GM12873 (cell line): ENCODE results near the gene RPN2.

Experiments
- CTCF ChIP-seq: IDR thresholded peaks from 2 replicates; pipeline ENCODE4 v1.5.1; 2012; ENCODE audit warnings: low read depth, mild to moderate bottlenecking, moderate library complexity, low read length, control low read depth; ENCODE audit not compliant: insufficient read depth; ENCODE audit errors: missing control alignments

The RPN2 gene

GRCh38 chr20:37259865-37260264 is 80.7 kb downstream of the RPN2 start:
- TF ChIP-seq CTCF: no peak

- TF ChIP-seq CTCF: no peak
Measured at GRCh38 chr20:37260923-37261322, 81.8 kb downstream of the RPN2 start.

GRCh38 chr20:37261714-37262113 is 82.6 kb downstream of the RPN2 start, which contains the start of gene GHRH:
GHRH (minus strand) TSS chr20:37261814; CDS start chr20:37256889, 4,925 bp downstream.
- TF ChIP-seq CTCF: no peak

- TF ChIP-seq CTCF: no peak
Measured at GRCh38 chr20:37262505-37262904, 83.4 kb downstream of the RPN2 start.

GRCh38 chr20:37263686-37264085 is 84.6 kb downstream of the RPN2 start:
- no peak for TF ChIP-seq CTCF

GRCh38 chr20:37265152-37265551 is 86.0 kb downstream of the RPN2 start:
- TF ChIP-seq CTCF: no peak

GRCh38 chr20:37266940-37267666 is 88.0 kb downstream of the RPN2 start:
- no peak for TF ChIP-seq CTCF
